GM18868 (cell line): Measurements from ENCODE around the gene RNASEH2A.

Source experiments
- ATAC-seq: cut with Tn5 transposase; IDR thresholded peaks from one replicate; pipeline ENCODE4 v1.9.1; 2021; ENCODE audit warnings: mild to moderate bottlenecking, moderate library complexity; ENCODE audit not compliant: unreplicated experiment

RNASEH2A gene

DNA sequence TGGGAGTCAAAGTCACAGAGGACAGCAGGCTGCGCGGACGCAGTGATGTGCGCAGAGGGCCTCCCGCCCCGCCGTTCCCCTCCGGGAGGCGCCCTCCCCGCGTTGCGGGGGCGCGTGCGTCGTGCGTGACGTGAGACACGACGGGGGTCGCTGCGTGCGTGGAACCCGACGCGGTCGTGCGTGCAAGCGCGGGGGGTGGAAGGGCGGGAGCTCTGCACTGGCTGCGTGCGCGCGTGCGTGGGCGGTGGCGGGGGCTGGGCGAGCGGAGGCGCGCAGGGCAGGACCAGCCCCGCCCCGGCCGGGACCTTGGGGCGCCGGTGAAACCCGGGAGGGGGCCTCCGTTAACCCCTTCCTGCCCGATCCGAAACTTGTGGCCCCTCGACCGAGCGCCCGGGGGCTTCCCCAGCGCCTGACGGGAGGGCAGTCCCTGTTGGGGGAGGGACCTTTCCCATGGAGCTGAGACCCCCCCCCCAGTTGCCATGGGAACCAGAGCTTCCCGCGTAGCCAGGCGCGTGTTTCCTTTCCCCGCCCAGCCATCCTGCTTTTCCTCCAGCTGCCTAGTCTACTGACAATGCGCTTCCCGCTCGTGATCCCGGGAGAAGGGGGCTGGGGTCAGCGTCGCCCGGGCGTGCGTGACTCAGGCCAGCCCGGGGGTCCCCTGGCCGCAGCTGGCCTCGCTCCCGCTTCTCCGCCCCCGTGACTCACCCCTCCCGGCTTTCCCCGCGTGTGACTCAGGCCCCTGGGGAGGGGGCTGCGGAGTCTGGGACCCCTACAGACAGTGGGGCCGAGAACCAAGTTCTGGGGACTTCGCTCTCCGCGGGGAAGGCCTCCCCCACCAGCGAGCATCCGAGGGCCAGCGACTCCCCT lies 23.7 kb upstream of the RNASEH2A start:
- peak; percentile 22 for ATAC-seq

- peak; percentile 3 for ATAC-seq
Observed at GRCh38 chr19:12783291-12783848, 23.0 kb upstream of the RNASEH2A start.

DNA sequence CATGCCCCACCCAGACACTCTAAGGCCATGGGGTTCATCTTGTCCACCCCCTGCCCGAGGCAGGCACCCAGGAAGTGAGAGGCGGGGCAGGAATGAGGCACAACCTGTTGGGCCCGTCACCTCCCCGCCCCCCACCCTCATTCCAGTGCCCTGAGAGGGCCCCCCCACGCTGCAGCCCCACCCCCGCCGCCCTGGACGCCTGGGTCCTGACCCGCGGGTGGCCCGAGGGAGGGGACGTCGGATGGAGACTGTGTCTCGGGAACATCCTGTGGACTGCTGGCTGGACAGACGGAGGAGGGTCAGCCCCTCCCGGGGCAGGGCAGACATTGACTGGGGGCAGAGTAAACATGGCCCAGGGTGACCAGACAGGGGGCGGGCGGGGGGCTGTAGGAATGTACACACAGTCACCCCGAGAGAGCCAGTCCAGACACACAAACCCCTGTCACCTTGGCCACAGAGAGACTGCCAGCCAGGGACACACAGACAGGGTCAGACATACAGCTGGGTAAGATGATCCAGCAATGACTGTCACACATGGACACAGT lies 22.5 kb upstream of the RNASEH2A start:
- ATAC-seq: no peak

DNA sequence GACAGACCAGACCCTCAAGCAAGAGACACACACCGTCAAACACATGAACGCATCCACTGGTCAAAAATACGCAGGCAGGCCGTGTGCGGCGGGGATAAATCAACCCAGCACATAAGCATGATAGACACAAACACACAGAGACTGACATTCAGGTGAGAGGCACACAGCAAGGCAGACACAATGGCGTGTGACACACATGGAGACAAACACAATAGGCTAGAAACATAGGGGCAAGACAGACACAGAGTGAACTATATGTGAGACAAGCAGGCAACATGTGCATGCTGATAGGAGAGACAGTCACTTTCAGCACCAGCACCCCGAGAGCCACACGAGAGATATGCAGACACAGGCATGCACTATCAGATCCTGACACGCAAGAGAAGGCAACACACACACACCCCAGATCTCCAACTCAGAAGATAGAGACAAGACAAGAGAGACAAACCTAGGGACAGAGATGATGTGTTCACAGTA lies 22.0 kb upstream of the RNASEH2A start:
- no peak for ATAC-seq

DNA sequence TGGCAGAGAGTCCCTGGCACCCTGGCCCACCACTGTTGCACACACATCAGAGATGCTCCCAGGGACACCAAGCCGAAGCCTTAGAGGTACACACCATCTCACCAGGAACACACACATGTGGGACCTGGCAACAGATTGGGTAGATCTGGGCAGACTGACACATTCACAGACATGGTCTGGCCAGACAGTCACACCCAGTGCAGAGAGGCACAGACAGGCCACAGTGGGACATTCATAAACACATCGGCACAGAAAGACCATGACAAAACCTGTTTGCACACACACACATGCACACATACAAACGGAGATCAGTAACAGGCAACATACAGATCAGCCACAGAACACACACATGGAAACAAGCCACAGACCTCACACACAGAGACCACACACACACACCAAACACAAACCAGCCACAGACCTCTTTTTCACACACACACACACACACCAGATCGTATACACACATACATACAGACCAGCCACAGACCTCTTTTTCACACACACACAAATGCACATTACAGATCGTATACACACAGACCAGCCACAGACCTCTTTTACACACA lies 21.4 kb upstream of the RNASEH2A start:
- ATAC-seq: no peak

GRCh38 chr19:12785431-12786031 lies 20.9 kb upstream of the RNASEH2A start:
- ATAC-seq: no peak

DNA sequence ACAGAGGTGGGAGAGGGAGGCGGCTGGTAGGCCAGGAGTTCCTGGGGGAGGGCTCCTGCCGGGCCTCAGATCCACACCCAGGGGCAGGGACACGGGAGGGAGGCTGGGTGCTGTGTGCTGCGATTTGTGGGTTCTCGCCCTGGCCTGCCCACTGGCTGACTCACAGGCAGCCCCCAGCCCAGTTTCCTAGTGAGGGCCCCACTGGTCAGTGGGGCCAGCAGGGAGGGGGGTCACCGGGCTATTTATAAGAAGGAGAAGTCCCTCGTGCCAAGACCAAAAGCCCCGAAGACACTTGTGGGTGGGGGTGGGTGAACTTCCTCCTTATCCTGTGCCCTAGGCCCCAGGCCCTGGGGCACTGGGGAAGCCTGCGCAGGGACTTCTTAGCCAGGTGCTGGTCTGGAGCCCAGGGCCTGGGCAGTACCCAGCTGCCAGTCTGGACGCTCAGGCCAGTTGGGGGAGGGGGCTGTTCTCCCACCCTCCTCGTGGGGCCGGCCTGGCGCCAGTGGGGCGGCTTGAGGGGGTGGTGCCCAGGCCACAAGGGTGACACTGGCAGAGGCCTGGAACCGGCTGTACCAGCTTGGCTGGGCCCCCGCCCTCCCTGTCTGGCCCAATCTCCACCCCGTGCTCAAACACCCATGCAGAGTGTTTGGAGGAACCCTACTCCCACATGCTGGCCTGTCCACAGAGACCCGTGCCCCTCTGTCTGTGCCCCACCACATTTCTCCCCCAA lies 20.1 kb upstream of the RNASEH2A start:
- no peak for ATAC-seq

DNA sequence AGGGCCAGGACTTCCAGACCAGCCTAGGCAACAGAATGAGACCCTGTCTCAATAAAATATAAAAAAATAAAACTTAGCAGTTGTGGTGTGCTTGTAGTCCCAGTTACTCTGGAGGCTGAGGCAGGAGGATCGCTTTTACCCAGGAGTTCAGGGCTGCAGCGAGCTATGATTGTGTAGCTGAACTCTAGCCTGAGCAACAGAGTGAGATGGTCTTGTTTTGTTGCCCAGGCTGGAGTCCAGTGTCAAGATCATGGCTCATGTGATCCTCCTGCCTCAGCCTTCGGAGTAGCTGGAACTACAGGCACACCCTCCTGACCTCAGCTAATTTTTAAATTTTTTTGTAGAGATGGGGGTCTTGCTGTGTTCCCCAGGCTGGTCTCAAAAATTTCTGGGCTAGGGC lies 19.4 kb upstream of the RNASEH2A start:
- no peak for ATAC-seq

- no peak for ATAC-seq
Observed at GRCh38 chr19:12787458-12787857, 18.9 kb upstream of the RNASEH2A start.

DNA sequence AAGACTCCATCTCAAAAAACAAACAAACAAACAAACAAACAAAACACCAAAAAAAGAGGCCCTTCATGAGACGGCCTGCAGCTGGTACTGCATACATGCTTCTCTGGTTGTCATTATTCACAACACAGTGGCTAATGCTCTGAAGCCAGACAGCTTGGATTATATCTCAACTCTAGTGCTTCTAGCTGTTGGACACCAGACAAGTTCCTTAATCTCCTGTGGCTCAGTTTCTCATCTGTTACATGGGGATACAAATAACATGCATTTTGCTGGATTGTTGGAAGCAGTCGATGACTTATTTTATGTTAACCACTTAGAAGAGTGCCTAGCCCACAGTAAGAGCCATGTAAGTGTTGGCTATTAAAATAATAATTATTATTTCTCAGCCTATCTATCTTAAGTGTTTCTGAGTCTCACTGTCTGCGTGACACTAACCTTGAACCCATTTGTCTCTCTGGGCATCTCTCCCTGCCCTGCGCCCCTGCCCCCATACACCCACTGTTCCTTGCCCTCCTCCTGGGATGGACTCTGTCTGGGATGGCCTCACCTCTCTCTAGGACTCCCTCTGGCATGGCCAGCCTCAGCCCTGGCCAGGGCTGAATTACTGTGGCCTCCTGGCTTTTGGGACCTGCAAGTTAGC lies 18.2 kb upstream of the RNASEH2A start:
- no peak for ATAC-seq

DNA sequence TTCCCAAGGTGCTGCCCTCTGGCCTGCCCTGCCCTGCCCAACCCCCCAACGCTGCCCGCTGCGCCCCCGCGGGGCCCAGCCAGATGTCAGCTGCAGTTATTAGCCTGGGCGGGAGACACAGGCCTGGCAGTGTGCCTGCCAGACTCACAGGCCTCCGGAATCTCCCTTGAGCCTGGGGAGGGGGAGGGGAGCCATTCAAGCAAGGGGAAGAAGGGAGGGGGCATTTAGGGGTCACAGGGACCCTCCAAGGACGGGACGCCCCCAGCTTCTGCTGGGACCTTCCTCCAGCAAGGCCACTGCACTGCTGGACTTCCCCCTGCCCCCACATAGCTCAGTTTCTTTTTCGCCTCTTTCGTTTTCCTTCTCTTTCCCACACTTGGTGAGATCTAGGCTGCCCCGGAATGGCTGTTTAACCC lies 17.7 kb upstream of the RNASEH2A start:
- ATAC-seq: no peak

DNA sequence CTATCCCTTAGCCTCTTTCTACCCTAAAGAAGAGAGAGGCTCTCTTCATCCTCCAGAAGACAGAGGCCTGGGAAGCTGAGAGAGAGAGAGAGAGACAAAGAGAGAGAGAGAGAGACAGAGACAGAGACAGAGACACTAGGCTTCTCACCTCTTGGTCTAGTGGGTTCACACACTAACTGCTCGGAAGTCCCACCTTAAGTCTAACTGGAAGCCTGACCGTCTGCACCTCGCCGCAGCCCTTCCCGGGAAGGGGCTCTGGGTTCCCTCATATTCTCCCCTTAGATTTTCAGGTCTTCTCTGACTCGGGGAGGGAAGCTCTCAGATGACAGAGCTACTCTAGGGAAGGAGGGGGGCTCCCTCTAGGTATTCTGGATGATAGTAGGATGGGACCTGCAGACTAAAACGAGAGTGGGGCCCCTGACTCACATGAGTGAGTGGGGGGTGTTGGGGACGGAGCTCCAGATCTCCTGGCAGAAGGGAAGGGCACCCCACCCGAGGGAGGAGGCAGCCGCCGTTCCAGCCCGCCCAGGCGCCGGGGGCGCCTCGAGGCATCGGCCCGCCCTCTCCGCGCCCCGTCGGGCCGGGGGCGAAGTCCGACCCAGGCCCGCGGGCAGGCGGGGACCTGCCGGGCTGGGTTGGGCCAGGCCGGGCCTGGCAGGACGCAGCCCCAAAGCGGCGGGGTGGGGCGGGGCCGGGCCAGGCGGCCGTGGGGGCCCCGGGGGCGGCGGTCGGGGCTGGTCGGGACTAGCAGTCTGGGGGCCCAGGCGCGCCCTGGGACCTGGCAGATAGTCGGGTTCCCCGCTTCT lies 17.1 kb upstream of the RNASEH2A start:
- ATAC-seq: no peak

DNA sequence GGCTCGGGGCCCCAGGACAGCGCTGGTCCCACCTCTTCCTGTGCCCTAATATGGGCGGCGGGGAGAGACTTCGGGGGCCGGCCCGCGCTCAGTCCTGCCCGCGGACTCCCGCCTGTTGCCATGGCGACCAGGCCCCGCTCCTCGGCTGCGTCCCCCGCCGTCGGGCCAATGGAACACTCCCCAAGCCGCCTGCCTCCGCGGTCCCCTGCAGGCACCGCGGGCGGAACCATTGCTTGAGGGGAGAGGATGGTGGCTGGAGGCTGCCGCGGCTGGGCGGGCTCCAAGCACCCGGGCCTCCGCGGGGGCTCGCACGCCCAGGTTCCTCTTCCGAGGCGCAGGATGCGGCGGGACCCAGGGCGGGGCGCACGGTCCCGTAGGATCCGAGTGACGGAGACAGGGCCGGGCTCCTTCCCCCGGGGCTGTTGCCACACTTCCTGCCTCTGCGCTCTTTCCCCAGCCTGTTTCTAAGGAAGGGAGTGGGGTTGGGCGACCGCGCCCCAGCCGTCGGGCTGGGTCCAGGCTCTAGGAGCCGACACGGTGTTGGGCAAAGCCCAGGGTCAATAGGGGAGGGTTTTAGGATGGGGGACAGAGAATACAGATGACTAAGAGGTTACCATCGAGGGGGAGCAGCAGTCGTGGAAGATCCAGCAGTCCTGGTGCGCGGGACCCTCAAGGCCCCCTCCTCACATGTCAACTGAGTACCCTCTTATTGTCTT lies 16.3 kb upstream of the RNASEH2A start:
- ATAC-seq: peak; percentile 38

- no peak for ATAC-seq
Observed at GRCh38 chr19:12790628-12791344, 15.6 kb upstream of the RNASEH2A start.

DNA sequence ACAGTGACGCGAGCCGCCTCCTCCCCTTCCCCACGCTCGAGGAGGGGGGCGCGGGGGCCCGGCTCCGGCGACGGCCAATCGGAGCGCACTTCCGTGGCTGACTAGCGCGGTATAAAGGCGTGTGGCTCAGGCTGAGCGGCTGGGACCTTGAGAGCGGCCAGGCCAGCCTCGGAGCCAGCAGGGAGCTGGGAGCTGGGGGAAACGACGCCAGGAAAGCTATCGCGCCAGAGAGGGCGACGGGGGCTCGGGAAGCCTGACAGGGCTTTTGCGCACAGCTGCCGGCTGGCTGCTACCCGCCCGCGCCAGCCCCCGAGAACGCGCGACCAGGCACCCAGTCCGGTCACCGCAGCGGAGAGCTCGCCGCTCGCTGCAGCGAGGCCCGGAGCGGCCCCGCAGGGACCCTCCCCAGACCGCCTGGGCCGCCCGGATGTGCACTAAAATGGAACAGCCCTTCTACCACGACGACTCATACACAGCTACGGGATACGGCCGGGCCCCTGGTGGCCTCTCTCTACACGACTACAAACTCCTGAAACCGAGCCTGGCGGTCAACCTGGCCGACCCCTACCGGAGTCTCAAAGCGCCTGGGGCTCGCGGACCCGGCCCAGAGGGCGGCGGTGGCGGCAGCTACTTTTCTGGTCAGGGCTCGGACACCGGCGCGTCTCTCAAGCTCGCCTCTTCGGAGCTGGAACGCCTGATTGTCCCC lies 14.9 kb upstream of the RNASEH2A start, which contains the start of gene JUNB:
JUNB (plus strand) TSS at position 142 of the 706 bp plus-strand sequence; CDS start at position 428, 286 bp downstream.
- ATAC-seq: peak; percentile 30

GRCh38 chr19:12792051-12792852 lies 14.1 kb upstream of the RNASEH2A start:
- no peak for ATAC-seq
